ENCODE results near the gene ATXN7L3. TPM values are rescaled to one million over a fixed set of nuclear protein-coding genes. Genes with fewer than 3 reads are reported as not detected.
A peak's percentile ranks its signal among the peaks of the same experiment; 100 is the strongest.
"Not testable (repeated sequence)": the region's sequence is repeated elsewhere in the genome, so short reads cannot be mapped to it uniquely, and the experiment has no call there.

The ATXN7L3 gene
- total RNA-seq, 2 donors from 2014 or later, result 45.8 to 72.0 TPM

DNA sequence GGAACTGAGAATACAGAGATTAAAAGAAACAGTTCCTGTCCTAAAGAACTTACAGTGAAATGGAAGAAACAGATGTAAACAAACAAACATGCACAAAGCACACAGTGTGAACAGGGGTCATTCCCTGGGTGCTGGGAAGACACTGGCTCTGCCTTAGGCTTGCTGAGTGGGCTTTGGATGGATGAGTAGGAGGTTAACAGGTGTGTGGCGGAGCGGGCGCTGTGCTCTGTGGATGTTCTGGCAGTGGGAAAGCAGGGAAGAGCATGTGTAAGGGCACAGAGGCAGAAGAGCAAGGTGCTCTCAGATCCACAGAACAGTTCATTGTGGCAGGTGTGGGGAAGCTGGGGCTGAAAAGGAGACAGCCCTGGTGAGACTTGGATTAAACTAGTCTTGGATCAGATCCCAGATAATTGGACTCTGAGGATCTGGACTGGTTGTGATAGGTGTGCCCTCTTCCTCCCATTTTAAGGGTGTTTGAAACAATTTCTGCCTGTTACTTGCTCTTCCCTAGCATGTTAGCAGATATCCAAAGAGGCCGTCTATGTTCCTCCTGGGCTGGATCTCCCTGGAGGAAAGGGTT lies 49.8 kb downstream of the ATXN7L3 start:
- intact Hi-C loops (cut with DNase I), result no loop called here
- 98% methylated on average over 4 of the region's 4 CpGs for WGBS
- Histone ChIP-seq H3K27ac (no peak overlapping the region), H3K4me1 (replicated peaks) (no peaks in the 10 kb centered on the region), H3K9me3 (no peaks in the 10 kb centered on the region), H3K27me3 (replicated peaks; ENCODE audit: insufficient read depth) (no peaks in the 10 kb centered on the region), H3K4me3 (no peak overlapping the region), H3K36me3 (no peaks in the 10 kb centered on the region)
- no peak for DNase-seq (ENCODE audit: low spot score)
- TF ChIP-seq, protein P1, sequence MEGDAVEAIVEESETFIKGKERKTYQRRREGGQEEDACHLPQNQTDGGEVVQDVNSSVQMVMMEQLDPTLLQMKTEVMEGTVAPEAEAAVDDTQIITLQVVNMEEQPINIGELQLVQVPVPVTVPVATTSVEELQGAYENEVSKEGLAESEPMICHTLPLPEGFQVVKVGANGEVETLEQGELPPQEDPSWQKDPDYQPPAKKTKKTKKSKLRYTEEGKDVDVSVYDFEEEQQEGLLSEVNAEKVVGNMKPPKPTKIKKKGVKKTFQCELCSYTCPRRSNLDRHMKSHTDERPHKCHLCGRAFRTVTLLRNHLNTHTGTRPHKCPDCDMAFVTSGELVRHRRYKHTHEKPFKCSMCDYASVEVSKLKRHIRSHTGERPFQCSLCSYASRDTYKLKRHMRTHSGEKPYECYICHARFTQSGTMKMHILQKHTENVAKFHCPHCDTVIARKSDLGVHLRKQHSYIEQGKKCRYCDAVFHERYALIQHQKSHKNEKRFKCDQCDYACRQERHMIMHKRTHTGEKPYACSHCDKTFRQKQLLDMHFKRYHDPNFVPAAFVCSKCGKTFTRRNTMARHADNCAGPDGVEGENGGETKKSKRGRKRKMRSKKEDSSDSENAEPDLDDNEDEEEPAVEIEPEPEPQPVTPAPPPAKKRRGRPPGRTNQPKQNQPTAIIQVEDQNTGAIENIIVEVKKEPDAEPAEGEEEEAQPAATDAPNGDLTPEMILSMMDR (IDR thresholded peaks at IDR 0.05), result no peak
- TF ChIP-seq POLR2A (IDR thresholded peaks at IDR 0.05), result no peak
- no peak for TF ChIP-seq POLR2AphosphoS5 (IDR thresholded peaks at IDR 0.05)

DNA sequence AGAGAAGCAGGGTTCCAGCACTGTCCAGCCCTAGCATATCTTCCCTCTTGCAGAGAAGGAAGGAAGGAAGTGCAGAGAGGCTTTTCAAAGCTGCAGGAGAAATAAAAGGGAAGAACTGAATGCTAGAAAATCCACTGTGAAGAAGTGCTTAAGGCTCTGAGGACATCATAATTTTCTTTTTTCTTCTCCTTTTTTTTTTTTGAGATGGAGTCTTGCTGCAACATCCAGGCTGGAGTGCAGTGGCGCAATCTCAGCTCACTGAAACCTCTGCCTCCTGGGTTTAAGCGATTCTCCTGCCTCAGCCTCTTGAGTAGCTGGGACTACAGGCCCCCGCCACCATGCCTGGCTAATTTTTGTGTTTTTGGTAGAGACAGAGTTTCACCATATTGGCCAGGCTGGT lies 50.6 kb downstream of the ATXN7L3 start:
- DNase-seq (ENCODE audit: low spot score); H3K4me1 ChIP-seq (replicated peaks); H3K9me3 ChIP-seq; intact Hi-C loops (cut with DNase I); H3K4me3 ChIP-seq; H3K27ac ChIP-seq; H3K27me3 ChIP-seq (replicated peaks; ENCODE audit: insufficient read depth); H3K36me3 ChIP-seq: not testable (repeated sequence)
- 94% methylated on average over 3 of the region's 3 CpGs for WGBS

DNA sequence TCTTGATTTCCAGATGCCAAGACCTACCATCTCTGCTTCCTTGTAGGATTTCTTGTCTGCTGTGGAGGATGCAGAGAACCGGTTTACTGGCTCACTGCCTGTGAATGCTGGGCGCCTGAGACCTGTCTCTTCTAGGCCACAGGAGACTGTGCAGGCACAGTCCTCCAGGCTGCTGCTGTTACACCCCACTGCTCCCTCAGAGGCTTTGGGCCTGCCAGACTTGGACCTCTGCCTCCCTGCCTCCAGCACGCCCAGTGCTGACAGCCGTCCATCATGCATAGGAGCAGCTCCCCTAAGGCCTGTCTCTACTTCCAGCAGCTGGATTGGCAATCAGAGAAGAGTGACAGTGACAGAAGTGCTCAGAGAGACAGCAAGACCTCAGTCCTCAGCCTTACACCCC lies 51.9 kb downstream of the ATXN7L3 start:
- Histone ChIP-seq H3K4me3 (no peak overlapping the region), H3K4me1 (replicated peaks) (no peaks in the 10 kb centered on the region), H3K9me3 (no peaks in the 10 kb centered on the region), H3K27me3 (replicated peaks; ENCODE audit: insufficient read depth) (no peaks in the 10 kb centered on the region), H3K27ac (no peak overlapping the region), H3K36me3 (no peaks in the 10 kb centered on the region)
- no peak for DNase-seq (ENCODE audit: low spot score)
- intact Hi-C loops (cut with DNase I), result no loop called here
- WGBS, result 91% methylated on average over 4 of the region's 4 CpGs
- TF ChIP-seq POLR2AphosphoS5 (IDR thresholded peaks at IDR 0.05) (no peak), POLR2A (IDR thresholded peaks at IDR 0.05) (no peak)
- TF ChIP-seq, protein P1 (IDR thresholded peaks at IDR 0.05), result no peak

DNA sequence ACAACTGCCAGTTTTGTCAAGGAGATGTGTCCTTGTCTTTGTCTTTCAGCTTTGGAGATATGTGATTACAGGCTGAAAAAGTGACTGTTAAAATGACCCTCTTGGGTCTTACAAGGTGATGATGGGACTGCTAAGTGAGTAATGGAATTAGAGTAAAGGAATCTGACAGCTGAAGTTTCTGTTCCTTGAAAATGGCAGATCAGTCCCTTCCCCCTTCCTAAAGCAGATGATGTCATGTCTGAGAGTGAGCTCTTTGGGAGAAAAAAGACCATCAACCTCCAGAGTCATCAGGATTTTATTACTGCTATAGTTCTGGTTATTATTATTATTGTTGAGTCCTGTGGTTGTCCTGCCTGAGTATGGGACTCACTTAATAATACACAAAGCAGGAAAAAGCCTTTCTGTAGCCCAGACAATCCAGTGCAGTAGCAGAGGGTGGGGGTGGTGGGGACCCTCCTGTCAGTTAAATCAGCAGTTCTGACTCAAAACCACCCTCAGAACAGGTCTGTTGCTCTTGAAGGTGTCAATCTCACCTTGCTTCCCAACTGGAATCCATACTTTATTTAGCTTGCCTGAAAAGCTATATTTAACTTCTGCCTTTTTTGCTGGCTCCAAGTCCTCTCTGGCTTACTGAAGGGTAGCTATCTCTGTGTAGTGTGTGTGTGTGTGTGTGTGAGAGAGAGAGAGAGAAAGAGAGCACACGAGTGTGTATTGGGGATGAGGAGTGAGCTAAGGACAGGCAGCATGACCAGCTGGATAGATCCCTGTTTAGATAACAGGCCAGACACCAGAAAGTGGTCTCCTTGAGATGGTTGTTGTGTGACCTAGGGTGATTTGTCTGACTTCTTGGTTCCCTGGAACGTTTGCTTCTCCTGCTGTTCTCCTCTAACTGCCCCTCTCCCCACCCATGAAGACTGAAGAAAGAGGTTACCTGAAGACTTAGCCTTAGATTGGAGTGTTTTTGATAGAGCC lies 53.0 kb downstream of the ATXN7L3 start:
- TF ChIP-seq, protein P1 (IDR thresholded peaks at IDR 0.05), result no peak
- TF ChIP-seq POLR2AphosphoS5 (IDR thresholded peaks at IDR 0.05) (no peak), POLR2A (IDR thresholded peaks at IDR 0.05) (no peak)
- intact Hi-C loops (cut with DNase I), result no loop called here
- DNase-seq (ENCODE audit: low spot score), result no peak
- H3K36me3 ChIP-seq, result no peaks in the 10 kb centered on the region
- H3K27ac ChIP-seq, result no peak overlapping the region
- no peaks in the 10 kb centered on the region for H3K27me3 ChIP-seq (replicated peaks; ENCODE audit: insufficient read depth)
- no peaks in the 10 kb centered on the region for H3K4me1 ChIP-seq (replicated peaks)
- 62% methylated on average over 2 of the region's 2 CpGs for WGBS
- H3K4me3 ChIP-seq, result no peak overlapping the region
- no peaks in the 10 kb centered on the region for H3K9me3 ChIP-seq

DNA sequence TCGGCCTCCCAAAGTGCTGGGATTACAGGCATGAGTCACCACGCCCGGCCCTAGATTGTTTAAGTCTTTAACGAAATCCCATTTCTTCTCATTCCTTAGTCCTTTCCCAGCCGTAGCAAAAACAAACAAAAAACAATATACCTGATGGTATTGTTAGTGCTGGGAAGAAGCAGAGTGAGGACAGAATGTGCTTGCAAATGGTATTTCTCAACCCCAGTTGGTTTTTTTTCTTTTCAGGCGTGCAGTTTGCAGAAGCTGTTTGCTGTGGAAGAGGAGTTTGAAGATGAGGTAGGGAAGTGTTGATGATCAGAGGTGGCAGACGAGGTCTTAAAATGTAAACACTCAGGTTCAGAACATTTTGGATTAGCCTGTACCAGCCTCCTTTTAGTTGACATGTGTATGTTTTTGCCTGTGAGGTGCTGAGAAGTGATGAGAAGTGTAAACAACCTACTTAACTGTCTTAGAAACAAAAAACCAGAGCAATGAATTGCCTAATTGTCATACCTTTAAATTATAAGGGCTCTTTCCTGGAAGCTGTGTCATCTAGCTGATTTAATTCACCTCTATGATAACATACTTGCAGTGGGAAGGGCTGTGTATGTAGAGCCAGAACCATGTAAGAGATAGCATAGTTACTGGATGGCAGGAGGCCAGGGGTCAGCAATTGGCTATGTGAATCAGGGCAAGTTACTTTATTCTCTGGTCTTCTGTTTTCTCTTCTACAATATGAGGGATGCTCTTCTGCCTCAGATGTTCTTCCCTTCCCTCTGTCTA lies 54.5 kb downstream of the ATXN7L3 start:
- Histone ChIP-seq H3K27me3 (replicated peaks; ENCODE audit: insufficient read depth) (no peaks in the 10 kb centered on the region), H3K4me1 (replicated peaks) (no peaks in the 10 kb centered on the region), H3K4me3 (no peak overlapping the region), H3K36me3 (no peaks in the 10 kb centered on the region), H3K27ac (no peak overlapping the region), H3K9me3 (no peaks in the 10 kb centered on the region)
- peak; percentile 20 for TF ChIP-seq POLR2AphosphoS5 (IDR thresholded peaks at IDR 0.05)
- TF ChIP-seq, protein P1 (IDR thresholded peaks at IDR 0.05), result no peak
- no peak for TF ChIP-seq POLR2A (IDR thresholded peaks at IDR 0.05)
- intact Hi-C loops (cut with DNase I), result no loop called here
- 77% methylated on average over 7 of the region's 7 CpGs for WGBS
- DNase-seq (ENCODE audit: low spot score), result no peak

DNA sequence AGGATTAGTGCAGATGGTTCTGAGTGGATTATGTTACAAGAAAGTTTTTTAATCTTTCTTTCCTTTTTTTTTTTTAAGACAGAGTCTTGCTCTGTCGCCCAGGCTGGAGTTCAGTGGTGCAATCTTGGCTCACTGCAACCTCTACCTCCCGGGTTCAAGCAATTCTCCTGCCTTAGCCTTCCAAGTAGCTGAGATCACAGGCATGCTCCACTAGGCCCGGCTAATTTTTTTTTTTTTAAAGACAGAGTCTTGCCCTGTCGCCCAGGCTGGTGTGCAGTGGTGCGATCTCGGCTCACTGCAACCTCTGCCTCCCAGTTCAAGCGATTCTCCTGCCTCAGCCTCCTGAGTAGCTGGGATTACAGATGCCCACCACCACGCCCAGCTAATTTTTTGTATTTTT lies 55.8 kb downstream of the ATXN7L3 start:
- H3K27ac ChIP-seq; H3K4me1 ChIP-seq (replicated peaks); H3K27me3 ChIP-seq (replicated peaks; ENCODE audit: insufficient read depth); intact Hi-C loops (cut with DNase I); H3K4me3 ChIP-seq; DNase-seq (ENCODE audit: low spot score); H3K9me3 ChIP-seq; H3K36me3 ChIP-seq: not testable (repeated sequence)
- 86% methylated on average over 8 of the region's 8 CpGs for WGBS

Measured in prostate gland (tissue), 2 donors.